CD4-positive, alpha-beta T cell treated with Interleukin-21 for 1 hour (primary cell): ENCODE results near the gene ITGB1.
"Not testable (repeated sequence)": the region's sequence is repeated elsewhere in the genome, so short reads cannot be mapped to it uniquely, and the experiment has no call there.

Experiments used
- DNase-seq: peaks from one replicate; pipeline ENCODE4 v3.0.0-alpha.2; 2020

ITGB1 gene

GRCh38 chr10:32958085-32959005 lies at the start of gene ITGB1:
ITGB1 (minus strand) TSS chr10:32958230; CDS start chr10:32935558, 22,672 bp downstream.
- DNase-seq: peak; percentile 84

GRCh38 chr10:33006342-33006887 lies 48.4 kb upstream of the ITGB1 start:
- no peak for DNase-seq

- no peak for DNase-seq
Observed at GRCh38 chr10:33005322-33006301, 47.6 kb upstream of the ITGB1 start.

GRCh38 chr10:33001908-33002492 lies 44.0 kb upstream of the ITGB1 start:
- DNase-seq: no peak

- DNase-seq: not testable (repeated sequence)
Observed at GRCh38 chr10:32998060-32998581, 40.1 kb upstream of the ITGB1 start.

- peak; percentile 18 for DNase-seq
Observed at GRCh38 chr10:32995751-32996150, 37.7 kb upstream of the ITGB1 start.

GRCh38 chr10:32995066-32995622 lies 37.1 kb upstream of the ITGB1 start:
- DNase-seq: no peak

- DNase-seq: not testable (repeated sequence)
Observed at GRCh38 chr10:32994632-32995031, 36.6 kb upstream of the ITGB1 start.

GRCh38 chr10:32992310-32992709 lies 34.3 kb upstream of the ITGB1 start:
- not testable (repeated sequence) for DNase-seq

- no peak for DNase-seq
Observed at GRCh38 chr10:32990811-32991210, 32.8 kb upstream of the ITGB1 start.

- no peak for DNase-seq
Observed at GRCh38 chr10:32988604-32989003, 30.6 kb upstream of the ITGB1 start.

- DNase-seq: no peak
Observed at GRCh38 chr10:32987172-32987571, 29.1 kb upstream of the ITGB1 start.

- DNase-seq: no peak
Observed at GRCh38 chr10:32985775-32986350, 27.8 kb upstream of the ITGB1 start.

- no peak for DNase-seq
Observed at GRCh38 chr10:32985341-32985764, 27.3 kb upstream of the ITGB1 start.

- no peak for DNase-seq
Observed at GRCh38 chr10:32984003-32984600, 26.1 kb upstream of the ITGB1 start.

- peak; percentile 42 for DNase-seq
Observed at GRCh38 chr10:32982911-32983909, 25.2 kb upstream of the ITGB1 start.

GRCh38 chr10:32982293-32982709 lies 24.3 kb upstream of the ITGB1 start:
- DNase-seq: no peak

GRCh38 chr10:32981760-32982159 lies 23.7 kb upstream of the ITGB1 start:
- peak; percentile 50 for DNase-seq

GRCh38 chr10:32980558-32981468 lies 22.8 kb upstream of the ITGB1 start:
- DNase-seq: peak; percentile 84
